Skin epidermis (tissue), 12 donors: Measurements from ENCODE around the gene MARVELD1.

Experiments
- H3K27ac ChIP-seq, 21 experiments: fragments of 200-600 bp; sonication (generic) in 11 of 21; one replicate each; pipeline ENCODE4 v1.5.0; 2020; ENCODE audit warnings: mild to moderate bottlenecking in 3 of 21, inconsistent platforms in 2 of 21, moderate library complexity in 2 of 21
- H3K4me3 ChIP-seq, 7 experiments: fragments of 200-600 bp; sonication (generic) in 2 of 7; one replicate each; pipeline ENCODE4 v1.5.0; 2020; ENCODE audit warnings: inconsistent platforms in 2 of 7, mild to moderate bottlenecking in 2 of 7, moderate library complexity in 1 of 7

The MARVELD1 gene

DNA sequence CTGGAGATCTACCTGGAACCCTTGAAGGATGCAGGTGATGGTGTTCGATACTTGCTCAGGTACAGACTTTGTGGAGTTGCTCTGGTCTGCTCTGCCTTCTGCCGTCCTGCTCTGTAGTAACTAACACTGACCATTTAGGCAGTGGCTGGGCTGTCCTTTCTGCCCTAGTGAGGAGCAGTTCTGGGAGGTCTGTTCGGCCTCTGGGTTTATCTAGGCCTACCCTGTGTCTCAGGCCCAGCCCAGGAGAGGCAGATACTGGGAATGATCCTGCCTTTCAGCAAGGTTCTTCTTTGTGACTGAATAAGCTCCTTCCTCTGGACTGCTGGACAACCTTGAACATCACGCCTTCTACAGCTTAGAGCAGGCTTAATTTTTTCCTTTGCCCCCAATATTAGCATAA lies 25.1 kb downstream of the MARVELD1 start:
- no peak overlapping the region for H3K4me3 ChIP-seq
- H3K27ac ChIP-seq: peak overlapping the region in 1 of 21 experiments; percentile 98

DNA sequence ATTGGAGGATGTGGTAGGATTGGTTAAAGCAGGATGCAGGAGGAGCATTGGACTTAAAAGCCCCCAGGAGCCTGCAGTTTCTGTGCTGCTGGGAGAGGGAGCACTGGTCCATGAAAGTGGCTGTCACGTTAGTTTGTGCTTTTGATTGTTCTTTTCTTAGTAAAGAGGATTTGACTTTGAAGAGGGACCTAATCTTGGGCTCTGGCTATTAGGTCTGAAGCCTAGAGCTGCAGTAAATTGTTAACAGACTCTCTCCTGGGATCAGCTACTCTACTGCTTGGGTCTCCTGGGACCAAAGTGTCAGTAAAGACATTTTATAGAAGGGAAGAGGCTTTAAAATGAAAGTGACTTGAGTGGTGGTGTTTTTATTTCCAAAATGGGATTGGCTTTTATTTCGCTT lies 27.1 kb downstream of the MARVELD1 start:
- H3K4me3 ChIP-seq: no peak overlapping the region
- H3K27ac ChIP-seq: no peak overlapping the region

DNA sequence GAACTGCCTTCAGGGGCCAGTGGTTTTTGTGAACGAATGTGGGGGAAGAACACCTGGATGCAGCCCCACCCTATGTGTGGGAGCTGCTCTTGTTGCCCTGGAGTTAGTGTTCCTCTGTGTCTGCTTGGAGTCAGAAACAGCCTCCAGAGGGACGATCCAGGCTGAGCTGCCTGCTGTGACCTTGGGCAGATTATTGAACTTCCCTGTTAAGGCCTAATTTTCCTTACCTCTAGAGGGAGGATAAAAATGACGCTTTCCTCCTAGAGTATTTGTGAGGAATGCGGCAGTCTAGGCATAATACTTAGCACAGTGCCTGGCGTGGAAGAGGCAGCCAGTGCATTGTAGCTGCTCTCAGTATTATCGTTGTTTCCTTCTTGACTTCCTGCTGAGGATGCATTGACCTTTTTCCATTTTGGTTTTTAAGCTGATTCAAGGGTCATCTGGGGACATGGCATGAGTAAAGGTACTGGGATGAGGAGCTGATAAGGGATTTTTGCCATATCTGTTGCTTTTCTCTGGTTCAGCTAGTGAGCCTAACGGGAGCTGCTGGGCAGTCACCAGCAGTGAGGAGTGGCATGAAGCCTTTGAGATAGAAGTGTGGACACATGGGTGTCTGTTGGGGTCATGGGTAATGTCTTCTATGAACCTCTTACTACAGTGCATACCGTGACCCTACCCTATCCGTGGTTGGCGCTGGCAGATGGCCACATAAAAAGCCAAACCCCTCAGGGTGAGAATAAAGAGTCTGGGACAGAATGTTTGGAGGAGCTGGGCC lies 29.8 kb downstream of the MARVELD1 start:
- H3K27ac ChIP-seq: no peak overlapping the region

DNA sequence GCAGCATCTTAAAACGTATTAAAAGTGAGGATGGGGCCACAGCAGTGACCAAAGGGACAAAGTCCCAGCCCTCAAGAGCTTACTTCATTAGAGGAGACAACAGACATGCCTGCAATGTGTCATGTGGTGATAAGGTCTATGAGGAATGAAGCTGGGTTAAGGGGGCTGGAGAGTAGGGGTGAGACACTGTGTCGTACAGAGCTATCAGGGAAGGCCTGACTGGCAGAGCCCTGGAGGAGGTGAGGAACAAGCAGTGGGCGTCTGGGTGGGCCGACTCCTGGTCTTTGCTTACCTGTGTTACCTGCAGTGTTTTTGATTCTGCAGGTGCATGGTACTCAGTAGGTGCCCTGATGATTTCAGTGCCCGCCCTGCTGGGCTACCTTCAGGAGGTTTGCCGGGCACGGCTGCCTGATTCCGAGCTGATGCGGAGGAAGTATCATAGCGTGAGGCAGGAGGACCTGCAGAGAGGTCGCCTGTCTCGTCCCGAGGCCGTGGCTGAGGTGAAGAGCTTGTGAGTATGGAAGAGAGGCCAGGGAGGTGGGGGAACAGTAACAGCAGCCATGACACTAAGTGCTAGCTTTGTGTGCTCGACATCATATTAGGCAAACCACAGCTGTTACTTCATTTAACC lies 31.0 kb downstream of the MARVELD1 start:
- Histone ChIP-seq H3K27ac (no peak overlapping the region), H3K4me3 (no peak overlapping the region)

More for the DNA sequence above, 29.8 kb downstream of the MARVELD1 start:
- H3K4me3 ChIP-seq: no peak overlapping the region

DNA sequence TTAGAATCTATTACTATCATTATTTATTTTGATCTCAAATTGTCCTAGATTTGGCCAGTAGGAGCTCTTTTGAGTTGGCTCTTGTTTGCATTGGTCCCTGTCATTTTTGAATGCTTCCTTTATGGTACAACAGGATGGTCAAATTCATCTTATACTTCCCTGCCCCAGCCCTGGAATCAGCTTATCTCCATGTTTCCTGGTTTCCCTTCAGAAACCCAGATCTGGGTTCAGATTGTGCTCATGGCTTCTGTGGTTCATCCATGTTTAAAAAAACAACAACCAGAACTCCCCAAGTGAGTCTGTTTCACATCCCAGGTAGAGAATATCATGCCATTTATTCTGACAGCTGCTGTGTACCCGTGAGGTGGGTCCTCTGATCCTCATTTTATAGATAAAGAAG lies 34.0 kb downstream of the MARVELD1 start:
- Histone ChIP-seq H3K27ac (no peak overlapping the region), H3K4me3 (no peak overlapping the region)

DNA sequence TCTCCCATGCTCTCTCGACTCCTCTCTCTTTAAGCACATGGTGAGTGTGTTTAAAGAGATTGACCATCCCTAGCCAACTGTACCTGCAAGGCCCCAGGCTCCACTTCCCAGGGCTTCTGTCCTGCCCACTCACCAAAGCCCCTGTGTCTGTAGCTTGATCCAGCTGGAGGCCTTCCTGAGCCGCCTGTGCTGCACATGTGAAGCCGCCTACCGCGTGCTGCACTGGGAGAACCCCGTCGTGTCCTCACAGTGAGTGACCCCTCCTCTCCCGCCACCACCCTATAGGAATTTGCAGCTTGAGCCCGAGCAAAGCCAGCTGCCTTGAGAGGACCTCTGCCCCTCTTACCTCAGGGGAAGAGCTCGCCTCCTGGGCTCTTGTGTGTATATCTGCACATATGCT lies 34.6 kb downstream of the MARVELD1 start:
- H3K4me3 ChIP-seq: no peak overlapping the region
- no peak overlapping the region for H3K27ac ChIP-seq

DNA sequence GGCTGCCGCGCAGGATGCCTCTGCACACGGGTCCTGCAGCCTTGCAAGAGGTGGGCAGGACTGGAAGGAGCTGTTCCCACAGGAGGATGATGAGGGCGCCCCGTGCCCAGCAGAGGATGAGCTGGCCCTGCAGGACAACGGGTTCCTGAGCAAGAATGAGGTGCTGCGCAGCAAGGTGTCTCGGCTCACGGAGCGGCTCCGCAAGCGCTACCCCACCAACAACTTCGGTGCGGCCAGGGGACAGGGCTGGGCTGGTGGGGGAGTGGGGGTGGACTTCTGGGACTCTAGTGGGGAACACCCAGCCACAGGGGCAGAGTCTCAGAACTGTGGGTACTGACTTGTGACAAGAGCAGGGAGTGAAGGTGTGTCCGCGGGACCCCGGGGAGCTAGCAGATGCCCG lies 39.4 kb downstream of the MARVELD1 start:
- Histone ChIP-seq H3K4me3 (no peak overlapping the region), H3K27ac (no peak overlapping the region)

DNA sequence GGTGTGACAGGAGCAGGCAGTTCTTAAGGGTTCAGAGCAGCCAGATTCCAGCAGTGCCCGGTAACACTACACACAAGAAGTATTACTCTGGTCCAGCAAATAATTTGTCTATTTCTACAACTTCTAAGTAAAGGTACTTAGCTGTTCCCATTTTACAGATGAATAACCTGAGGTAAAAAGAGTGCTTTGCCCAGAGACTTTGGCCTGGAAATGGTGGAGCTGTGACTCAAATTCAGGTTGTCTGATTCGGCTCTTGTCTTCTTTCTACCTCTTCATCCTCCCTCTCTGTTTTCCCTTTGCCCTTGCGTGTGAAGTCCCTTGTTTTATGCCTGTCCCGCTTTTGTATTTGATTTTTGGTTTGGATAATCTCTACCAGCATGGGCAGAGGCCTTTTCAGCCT lies 41.2 kb downstream of the MARVELD1 start:
- H3K27ac ChIP-seq: no peak overlapping the region
- H3K4me3 ChIP-seq: no peak overlapping the region

DNA sequence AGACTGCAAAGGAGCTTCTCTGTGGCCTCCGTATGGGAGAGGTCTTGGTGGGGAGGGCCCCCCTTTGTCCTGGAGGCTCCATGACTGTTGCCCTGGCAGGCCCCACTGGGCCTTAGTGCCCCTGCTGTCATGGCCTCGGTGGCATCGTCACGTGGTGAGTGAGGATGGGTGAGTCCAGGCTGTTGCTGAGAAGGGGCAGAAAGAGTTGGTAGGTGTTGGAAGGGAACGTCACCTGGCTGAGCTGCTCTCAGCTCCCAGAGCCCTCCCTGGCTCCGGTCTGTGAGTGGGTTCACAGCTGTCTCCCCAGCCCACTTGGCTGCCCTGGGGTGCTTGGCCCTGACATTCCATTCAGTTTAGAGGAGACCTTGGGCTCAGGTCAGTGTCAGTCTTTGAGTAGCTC lies 42.2 kb downstream of the MARVELD1 start:
- Histone ChIP-seq H3K27ac (no peak overlapping the region), H3K4me3 (no peak overlapping the region)

DNA sequence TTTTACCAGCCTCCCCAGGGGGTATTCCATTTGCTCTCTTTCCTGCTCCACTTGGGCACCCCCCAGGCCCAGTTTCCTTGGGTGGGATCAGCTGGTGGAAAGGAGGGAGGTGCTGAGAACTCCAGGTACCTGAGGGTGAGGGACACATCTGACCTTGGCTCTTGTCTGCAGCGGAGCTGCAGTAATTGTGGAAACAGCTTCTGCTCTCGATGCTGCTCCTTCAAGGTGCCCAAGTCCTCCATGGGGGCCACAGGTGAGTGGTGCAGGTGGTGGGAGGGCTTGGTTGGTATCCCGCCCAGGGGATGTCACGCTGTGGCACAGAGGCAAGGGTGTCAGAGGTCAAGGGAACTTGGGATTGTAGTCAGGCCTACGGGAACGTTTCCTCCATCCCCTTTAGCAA lies 43.9 kb downstream of the MARVELD1 start:
- Histone ChIP-seq H3K27ac (no peak overlapping the region), H3K4me3 (no peak overlapping the region)

DNA sequence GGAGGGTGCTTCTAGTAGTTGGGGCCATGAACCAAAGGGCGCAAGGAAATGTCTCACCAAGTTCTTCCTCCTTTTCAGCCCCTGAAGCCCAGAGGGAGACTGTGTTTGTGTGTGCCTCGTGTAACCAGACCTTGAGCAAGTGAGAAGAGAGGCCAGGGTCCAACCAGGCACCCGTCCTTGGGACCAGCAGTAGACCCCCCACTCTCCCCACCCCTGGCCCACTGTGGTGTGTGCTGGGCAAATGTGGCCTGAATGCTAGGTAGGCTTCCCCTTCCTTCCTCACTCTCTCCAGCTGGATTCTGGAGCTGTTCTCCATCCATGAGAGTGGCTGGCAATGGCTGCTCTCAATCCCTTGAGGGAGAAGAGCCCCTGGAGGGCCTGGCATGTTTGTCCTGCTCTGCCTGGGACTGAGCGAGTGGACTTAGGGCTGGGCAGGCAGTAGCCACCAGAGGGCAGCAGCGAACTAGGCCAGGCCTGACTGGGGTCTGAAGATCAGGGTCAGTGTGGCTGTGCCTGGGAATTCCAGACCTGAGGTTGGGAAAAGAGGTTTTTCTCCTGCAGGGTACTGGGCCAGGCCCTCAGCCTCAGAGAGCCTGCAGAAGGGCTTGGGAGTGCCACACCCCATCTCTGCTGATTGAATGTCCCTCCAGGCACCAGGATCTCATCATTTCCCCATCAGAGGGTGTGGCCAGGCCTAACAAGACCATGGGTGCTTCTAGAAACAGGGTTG lies 45.8 kb downstream of the MARVELD1 start:
- Histone ChIP-seq H3K27ac (no peak overlapping the region), H3K4me3 (no peak overlapping the region)

DNA sequence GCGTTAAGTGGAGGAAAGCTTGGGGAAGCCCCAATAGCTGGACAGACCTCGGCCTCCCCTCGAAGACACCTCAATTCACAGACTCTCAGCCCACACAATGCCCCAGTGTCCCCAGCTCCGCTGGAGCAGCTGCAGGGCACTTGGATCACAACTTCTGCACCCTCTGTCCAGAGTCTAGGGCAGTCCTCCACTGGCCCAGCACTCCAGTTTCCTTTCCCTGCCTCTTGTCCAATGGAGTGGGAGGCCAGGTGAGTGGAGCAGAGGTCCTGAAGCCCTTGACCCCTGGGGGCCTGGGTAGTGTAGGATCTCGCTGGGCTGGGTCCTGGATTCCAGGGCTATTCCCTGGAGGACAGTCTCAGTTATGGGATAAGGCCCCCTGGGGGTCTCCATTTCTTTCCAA lies 46.4 kb downstream of the MARVELD1 start:
- H3K4me3 ChIP-seq: no peak overlapping the region
- H3K27ac ChIP-seq: no peak overlapping the region

DNA sequence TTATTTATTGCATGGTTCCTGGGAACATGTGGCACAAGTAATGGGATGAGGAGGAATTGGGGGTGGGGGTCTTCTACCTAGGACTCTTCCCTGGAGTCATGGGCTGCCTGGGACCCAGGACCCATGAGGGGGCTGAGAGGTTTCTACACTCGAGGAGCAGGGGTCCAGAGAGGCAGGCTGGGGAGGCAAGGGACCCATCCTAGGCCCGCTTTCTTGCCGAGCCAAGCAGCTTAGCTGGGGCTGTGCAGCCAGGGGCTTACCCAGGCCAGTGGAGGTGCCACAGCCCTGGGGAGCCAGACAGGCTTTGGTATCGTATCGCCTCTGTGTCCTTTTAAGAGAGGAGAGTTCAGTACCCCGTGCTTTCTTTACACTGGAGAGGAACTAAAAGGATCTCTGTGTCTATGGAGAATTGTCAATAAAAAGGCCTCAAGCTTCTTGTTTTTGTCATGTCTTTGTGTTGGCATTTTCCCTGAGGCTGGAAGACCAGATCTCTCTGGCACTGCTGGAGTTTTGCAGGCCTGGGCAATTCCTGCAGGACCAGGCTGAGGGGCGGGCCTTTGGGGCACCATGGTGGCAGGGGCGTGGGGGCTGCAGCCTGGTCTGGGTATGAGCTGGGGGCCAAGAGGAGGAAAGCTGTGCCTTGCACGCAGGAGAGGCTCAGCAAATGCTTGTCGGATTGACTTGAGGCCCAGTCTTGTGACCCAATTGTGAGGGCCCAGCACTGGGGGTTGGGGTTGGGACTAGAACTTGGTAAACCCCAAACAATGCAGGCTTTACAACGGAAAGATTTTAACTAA lies 47.1 kb downstream of the MARVELD1 start:
- H3K4me3 ChIP-seq: no peak overlapping the region
- no peak overlapping the region for H3K27ac ChIP-seq

DNA sequence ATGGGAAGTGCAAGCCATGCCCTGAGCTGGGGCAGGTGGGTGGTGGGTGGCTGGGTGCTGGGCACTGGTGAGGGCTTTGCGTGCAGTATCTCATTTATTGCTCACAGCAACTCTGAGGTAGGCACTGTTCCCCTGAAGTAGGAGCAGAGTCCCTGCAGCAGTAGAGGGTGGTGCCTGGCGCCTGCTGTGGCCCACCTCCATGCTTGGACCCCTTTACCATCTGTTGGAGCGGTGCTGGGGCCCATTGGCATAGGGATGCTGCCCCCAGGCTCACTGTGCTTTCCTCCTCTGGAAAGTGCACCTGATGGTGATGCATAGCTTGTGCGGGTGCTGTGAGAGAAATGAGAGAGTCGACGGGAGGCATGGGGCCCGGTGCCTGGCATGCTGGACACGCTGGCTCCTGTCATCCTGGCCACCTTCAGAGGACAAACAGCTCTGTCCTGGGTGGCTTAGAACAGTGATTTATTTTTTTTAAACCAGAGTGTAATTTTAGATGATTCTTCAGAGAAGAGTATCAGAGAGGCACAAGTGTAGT lies 47.9 kb downstream of the MARVELD1 start:
- Histone ChIP-seq H3K27ac (no peak overlapping the region), H3K4me3 (no peak overlapping the region)

DNA sequence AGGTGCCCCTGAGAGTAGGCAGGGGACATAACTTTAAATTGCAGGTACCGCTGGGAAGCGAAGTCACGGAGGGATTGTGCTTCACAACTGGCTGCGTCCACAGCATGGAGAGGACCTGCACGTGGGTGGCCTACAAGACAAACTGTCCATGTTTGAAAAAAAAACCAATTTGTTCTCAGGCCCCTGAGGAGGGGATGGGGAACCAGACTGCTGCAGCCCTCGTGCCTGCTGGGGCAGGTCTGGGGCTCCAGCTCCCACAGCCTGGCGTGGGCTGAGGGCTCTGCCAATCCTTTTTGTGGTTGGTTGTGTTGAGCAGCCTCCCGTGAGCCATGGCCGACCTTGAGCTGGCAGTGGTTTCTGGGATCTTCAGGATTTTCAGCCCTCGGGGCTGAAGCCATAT lies 48.5 kb downstream of the MARVELD1 start:
- Histone ChIP-seq H3K27ac (no peak overlapping the region), H3K4me3 (no peak overlapping the region)

DNA sequence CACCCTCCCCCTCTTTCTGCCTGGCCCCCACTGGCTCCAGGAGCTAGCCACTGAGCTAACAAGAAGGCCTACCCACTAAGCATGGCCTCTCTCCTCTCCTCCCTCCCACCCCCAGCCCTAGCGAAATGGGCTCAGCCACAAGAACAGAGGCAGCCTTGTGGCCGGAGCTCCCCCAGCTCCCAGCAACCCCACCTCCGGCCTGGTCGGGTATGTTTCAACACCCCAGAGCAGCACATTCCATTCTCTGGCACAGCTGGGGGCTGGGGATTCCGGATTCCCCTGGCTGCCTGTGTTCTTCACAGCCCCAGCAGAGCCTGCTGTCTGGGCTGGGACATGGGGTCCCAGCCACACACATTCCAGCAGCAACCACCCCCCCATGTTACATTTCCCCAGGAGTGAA lies 49.3 kb downstream of the MARVELD1 start:
- Histone ChIP-seq H3K4me3 (no peak overlapping the region), H3K27ac (no peak overlapping the region)

DNA sequence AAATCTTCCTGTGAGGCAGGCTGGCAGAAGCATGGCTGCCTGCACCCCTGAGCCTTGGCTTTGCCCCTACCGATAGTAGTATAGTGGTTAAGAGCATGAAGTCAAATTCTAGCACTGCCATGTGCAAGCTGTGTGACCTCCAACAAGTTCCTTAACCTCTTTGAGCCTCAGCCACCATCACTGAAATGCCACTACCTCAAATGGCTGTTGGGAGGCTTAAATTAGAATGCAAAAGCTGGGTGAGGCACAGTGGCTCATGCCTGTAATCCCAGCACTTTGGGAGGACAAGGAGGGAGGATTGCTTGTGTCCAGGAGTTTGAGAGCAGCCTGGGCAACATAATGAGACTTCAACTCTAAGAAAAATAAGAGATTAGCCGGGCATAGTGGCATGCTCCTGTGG lies 49.9 kb downstream of the MARVELD1 start:
- no peak overlapping the region for H3K4me3 ChIP-seq
- H3K27ac ChIP-seq: no peak overlapping the region

DNA sequence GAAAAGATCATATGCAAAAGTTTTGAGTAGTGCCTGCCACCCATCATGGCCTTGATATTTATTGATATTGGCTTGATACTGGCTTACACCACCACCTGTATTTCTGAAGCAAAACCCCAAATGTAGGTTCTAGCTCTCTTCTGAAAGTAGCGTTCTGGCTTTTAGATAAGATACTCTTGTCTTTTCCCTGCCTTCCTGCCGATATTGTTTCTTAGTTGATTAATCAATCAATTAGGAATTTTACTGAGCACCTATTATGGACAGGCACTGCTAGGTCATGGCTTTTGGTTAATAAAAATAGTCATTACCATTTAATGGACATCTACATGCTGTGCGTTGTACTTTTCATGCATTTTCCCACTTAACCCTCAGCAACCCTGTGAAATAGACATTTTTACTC lies 50.4 kb downstream of the MARVELD1 start:
- no peak overlapping the region for H3K27ac ChIP-seq

DNA sequence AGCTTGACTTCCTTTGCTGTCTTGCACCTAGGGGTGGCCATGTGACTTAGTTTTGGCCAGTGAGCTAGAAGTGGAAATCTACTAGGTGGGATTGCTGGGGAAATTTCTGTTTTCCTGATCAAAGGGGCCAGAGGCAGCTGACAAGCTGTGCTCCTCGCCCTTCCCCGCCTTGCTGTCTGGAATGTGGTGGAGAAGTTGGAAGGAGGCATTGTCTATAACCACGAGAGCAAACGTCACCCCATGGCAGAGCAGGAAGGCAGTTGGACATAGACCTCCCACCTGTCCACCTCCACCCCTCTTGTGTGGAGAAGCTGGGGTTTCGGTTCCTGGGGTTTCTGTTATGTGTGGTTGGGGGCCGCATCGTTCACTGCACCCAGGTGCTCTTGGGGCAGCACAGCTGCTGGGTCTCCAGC lies 51.0 kb downstream of the MARVELD1 start:
- H3K4me3 ChIP-seq: no peak overlapping the region
- no peak overlapping the region for H3K27ac ChIP-seq

More for the DNA sequence above, 50.4 kb downstream of the MARVELD1 start:
- H3K4me3 ChIP-seq: no peak overlapping the region

DNA sequence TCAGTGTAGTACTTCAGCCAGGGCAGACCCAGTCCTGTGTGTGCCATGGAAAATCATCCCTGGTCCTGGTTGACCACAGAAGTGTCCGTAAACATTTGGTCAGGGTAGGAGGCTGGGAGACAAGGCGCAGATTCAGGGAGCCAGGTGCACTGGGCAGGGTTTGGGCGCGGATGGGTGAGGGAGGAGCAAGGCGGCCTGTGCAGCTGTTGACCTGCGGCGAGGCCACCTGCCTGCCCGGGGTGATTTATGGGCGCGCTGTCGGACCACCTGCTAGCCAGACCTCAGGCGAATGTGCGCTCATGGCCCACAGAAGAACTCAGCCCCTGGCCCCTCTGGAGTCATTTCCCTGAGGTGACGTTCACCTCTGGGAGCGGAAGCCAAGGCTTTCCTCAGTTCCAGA lies 51.7 kb downstream of the MARVELD1 start:
- H3K4me3 ChIP-seq: no peak overlapping the region
- H3K27ac ChIP-seq: no peak overlapping the region
